Stomach smooth muscle (tissue), 2 donors: ENCODE data around the gene RPS6KA4.

Experiments used
- H3K27ac ChIP-seq: one replicate; pipeline ENCODE4 v1.7.0; 2013; ENCODE audit warnings: mild to moderate bottlenecking, low read length, inconsistent platforms
- H3K27me3 ChIP-seq, 2 donors: one replicate each; pipeline ENCODE4 v1.7.0; 2013; ENCODE audit warnings: low read length in 2 of 2; ENCODE audit not compliant: insufficient read depth in 2 of 2, control insufficient read depth in 1 of 2
- H3K36me3 ChIP-seq, 2 donors: one replicate each; pipeline ENCODE4 v1.7.0; 2013; ENCODE audit warnings: low read length in 2 of 2; ENCODE audit not compliant: control insufficient read depth in 2 of 2, insufficient read depth in 2 of 2
- H3K4me1 ChIP-seq: one replicate; pipeline ENCODE4 v1.7.0; 2013; ENCODE audit warnings: low read length; ENCODE audit not compliant: control insufficient read depth, insufficient read depth
- H3K4me3 ChIP-seq, 2 donors: one replicate each; pipeline ENCODE4 v1.7.0; 2013; ENCODE audit warnings: low read length in 2 of 2
- H3K9ac ChIP-seq, 2 donors: one replicate each; pipeline ENCODE4 v1.7.0; 2013; ENCODE audit warnings: low read length in 2 of 2, mild to moderate bottlenecking in 1 of 2
- H3K9me3 ChIP-seq, 2 donors: one replicate each; pipeline ENCODE4 v1.7.0; 2013; ENCODE audit warnings: low read length in 2 of 2; ENCODE audit not compliant: control insufficient read depth in 2 of 2
- donor health status: healthy.
- donor health status: Pancreatic carcinoma.

Gene RPS6KA4

GRCh38 chr11:64327993-64328392 is 31.0 kb upstream of the RPS6KA4 start:
- no peaks in the 10 kb centered on the region for H3K9me3 ChIP-seq
- no peaks in the 10 kb centered on the region for H3K36me3 ChIP-seq
- H3K27ac ChIP-seq, result no peak overlapping the region
- no peaks in the 10 kb centered on the region for H3K27me3 ChIP-seq
- H3K4me1 ChIP-seq, result peaks cover 8% of the 10 kb centered on the region
- H3K4me3 ChIP-seq, result no peak overlapping the region
- H3K9ac ChIP-seq, result no peak overlapping the region

GRCh38 chr11:64330888-64331287 is 28.1 kb upstream of the RPS6KA4 start:
- Histone ChIP-seq H3K9ac (no peak overlapping the region), H3K27ac (no peak overlapping the region), H3K9me3 (no peaks in the 10 kb centered on the region), H3K4me3 (no peak overlapping the region), H3K36me3 (no peaks in the 10 kb centered on the region), H3K4me1 (peaks cover 8% of the 10 kb centered on the region), H3K27me3 (no peaks in the 10 kb centered on the region)

- H3K27ac ChIP-seq, result no peak overlapping the region
- H3K36me3 ChIP-seq, result no peaks in the 10 kb centered on the region
- peaks cover 8% of the 10 kb centered on the region for H3K4me1 ChIP-seq
- H3K4me3 ChIP-seq, result no peak overlapping the region
- no peaks in the 10 kb centered on the region for H3K27me3 ChIP-seq
- H3K9me3 ChIP-seq, result no peaks in the 10 kb centered on the region
- H3K9ac ChIP-seq, result no peak overlapping the region
These were observed 27.2 kb upstream of the RPS6KA4 start for GRCh38 chr11:64331569-64332371.

GRCh38 chr11:64333556-64333955 is 25.4 kb upstream of the RPS6KA4 start:
- H3K9ac ChIP-seq, result no peak overlapping the region
- no peak overlapping the region for H3K27ac ChIP-seq
- H3K27me3 ChIP-seq, result no peaks in the 10 kb centered on the region
- H3K4me1 ChIP-seq, result peaks cover 8% of the 10 kb centered on the region
- H3K36me3 ChIP-seq, result no peaks in the 10 kb centered on the region
- no peaks in the 10 kb centered on the region for H3K9me3 ChIP-seq
- H3K4me3 ChIP-seq, result no peak overlapping the region

- peaks cover 8% of the 10 kb centered on the region for H3K4me1 ChIP-seq
- H3K36me3 ChIP-seq, result no peaks in the 10 kb centered on the region
- H3K27ac ChIP-seq, result no peak overlapping the region
- H3K9me3 ChIP-seq, result no peaks in the 10 kb centered on the region
- H3K9ac ChIP-seq, result no peak overlapping the region
- no peak overlapping the region for H3K4me3 ChIP-seq
- H3K27me3 ChIP-seq, result no peaks in the 10 kb centered on the region
These were observed 23.9 kb upstream of the RPS6KA4 start for GRCh38 chr11:64334764-64335735.

- peaks cover 11% of the 10 kb centered on the region for H3K4me1 ChIP-seq
These were observed 21.3 kb upstream of the RPS6KA4 start for GRCh38 chr11:64337538-64338249.

GRCh38 chr11:64338716-64339115 is 20.2 kb upstream of the RPS6KA4 start:
- Histone ChIP-seq H3K4me3 (no peak overlapping the region), H3K4me1 (peaks cover 11% of the 10 kb centered on the region), H3K27me3 (no peaks in the 10 kb centered on the region), H3K9ac (no peak overlapping the region), H3K36me3 (no peaks in the 10 kb centered on the region), H3K27ac (no peak overlapping the region), H3K9me3 (no peaks in the 10 kb centered on the region)

More at GRCh38 chr11:64337538-64338249, 21.3 kb upstream of the RPS6KA4 start:
- H3K9ac ChIP-seq, result no peak overlapping the region
- H3K27me3 ChIP-seq, result no peaks in the 10 kb centered on the region
- no peak overlapping the region for H3K4me3 ChIP-seq
- H3K36me3 ChIP-seq, result no peaks in the 10 kb centered on the region
- H3K9me3 ChIP-seq, result no peaks in the 10 kb centered on the region
- H3K27ac ChIP-seq, result no peak overlapping the region

- no peak overlapping the region for H3K9ac ChIP-seq
- no peaks in the 10 kb centered on the region for H3K9me3 ChIP-seq
- no peaks in the 10 kb centered on the region for H3K27me3 ChIP-seq
- H3K4me3 ChIP-seq, result no peak overlapping the region
- H3K4me1 ChIP-seq, result peaks cover 11% of the 10 kb centered on the region
- no peak overlapping the region for H3K27ac ChIP-seq
- no peaks in the 10 kb centered on the region for H3K36me3 ChIP-seq
These were observed 19.7 kb upstream of the RPS6KA4 start for GRCh38 chr11:64339286-64339685.

- Histone ChIP-seq H3K27ac (no peak within 1 kb of the TSS), H3K9me3 (no peaks in the 10 kb centered on the region), H3K9ac (no peak within 1 kb of the TSS), H3K36me3 (no peaks in the 10 kb centered on the region), H3K4me1 (peaks cover 11% of the 10 kb centered on the region), H3K4me3 (no peak within 1 kb of the TSS), H3K27me3 (no peaks in the 10 kb centered on the region)
These were observed 19.1 kb upstream of the RPS6KA4 start, which contains the start of gene CCDC88B for GRCh38 chr11:64339754-64340408. TSS of gene CCDC88B (plus strand) at chr11:64340204. CDS start at chr11:64340267, 63 bp downstream.
